K562 (cell line): ENCODE results near the gene ASB6. TPM values are rescaled to one million over a fixed set of nuclear protein-coding genes. Genes with fewer than 3 reads are reported as not detected.

Experiments used
- DEAF1 ChIP-seq: fragments of 450-650 bp; formaldehyde crosslinking; IDR thresholded peaks from 2 replicates; pipeline ENCODE4 v1.4.0; 2020; ENCODE audit warnings: mild to moderate bottlenecking, moderate library complexity
- MAFF ChIP-seq: IDR thresholded peaks from 2 replicates; pipeline ENCODE4 v1.6.1; 2012; ENCODE audit warnings: low read length, improper control_type of control experiment
- RBFOX2 ChIP-seq: fragments of 200-400 bp; formaldehyde crosslinking; IDR thresholded peaks from 2 replicates; pipeline ENCODE4 v1.6.1; 2017; ENCODE audit warnings: low read depth, mild to moderate bottlenecking, low read length, moderate library complexity
- RNF2 ChIP-seq: sonication (generic); IDR thresholded peaks from 2 replicates; pipeline ENCODE4 v1.6.1; 2016
- SRSF7 ChIP-seq: fragments of 200-400 bp; formaldehyde crosslinking; optimal IDR thresholded peaks from 2 replicates; pipeline ENCODE3; 2017; ENCODE audit warnings: mild to moderate bottlenecking, low read depth, low read length
- ZNF217 ChIP-seq: sonication (generic); formaldehyde crosslinking; IDR thresholded peaks from 2 replicates; pipeline ENCODE4 v1.8.0; 2022; ENCODE audit warnings: mild to moderate bottlenecking, missing genetic modification reagents
- ZNF318 ChIP-seq, 2 experiments: fragments of 450-650 bp; IDR thresholded peaks; 2 replicates each; pipeline ENCODE4 v1.6.1; 2016; ENCODE audit warnings: mild to moderate bottlenecking in 2 of 2, borderline replicate concordance in 1 of 2, low read depth in 1 of 2, moderate library complexity in 1 of 2
- polyA plus RNA-seq, 8 experiments: library from polyadenylated mRNA; depleted of rRNA in 4 of 8; stranded (reverse) in 5 of 8; unstranded in 3 of 8; fragments of >200 nt; fragmentation: Nextera tagmentation in 2 of 8; fragmentation: Illumina TruSeq in 1 of 8; extraction: Ambion mirVana in 2 of 8; extraction: Trizol in 1 of 8; gene quantifications; 2 replicates each; pipeline versions ENCODE4 v1.2.1 to v1.2.3, GENCODE V29; 2011 to 2014; ENCODE audit warnings: inconsistent platforms in 1 of 8, missing spikeins in 1 of 8
- total RNA-seq, 7 experiments: library from RNA; depleted of rRNA in 6 of 7; stranded (reverse); fragments of >200 nt in 6 of 7; fragmentation: Illumina TruSeq in 2 of 7; extraction: Trizol in 2 of 7; gene quantifications; 2 replicates each; pipeline versions ENCODE4 v1.2.1 to v1.2.3, GENCODE V29; 2011 to 2021; ENCODE audit warnings: low replicate concordance in 1 of 7

ASB6 gene
- total and polyA plus RNA-seq, 9 of the 15 experiments (the other 6 are each of a cell fraction or from before 2014, with no cell fraction given): 0.92 to 17.8 (median 11.3) TPM

- TF ChIP-seq DEAF1 (CRISPR knock-in tag) (peak; percentile 94), RNF2 (no peak), MAFF (no peak), ZNF318 (IDR thresholded peaks at IDR 0.05; ENCODE audit: borderline replicate concordance in 1 of 2, low read depth in 1 of 2) (no peak), RBFOX2 (peak; percentile 79), SRSF7 (no peak), ZNF217 (CRISPR knock-in tag) (no peak)
These were observed 31.3 kb downstream of the ASB6 start (continued) for GRCh38 chr9:129610473-129611306.
